Stomach (tissue), 19 donors: ENCODE results near the gene EMX2. TPM values are rescaled to one million over a fixed set of nuclear protein-coding genes. Genes with fewer than 3 reads are reported as not detected.

Source experiments
- DNase-seq, 2 donors: peaks; one replicate each; pipeline versions ENCODE4 v3.0.0 to v3.0.0-alpha.2; 2013 to 2019
- H3K27ac ChIP-seq, 5 donors: fragments of 200-600 bp in 4 of 5; sonication (generic) in 4 of 5; one replicate each; pipeline ENCODE4 v1.5.1; 2013 to 2019; ENCODE audit warnings: mild to moderate bottlenecking in 1 of 5, moderate library complexity in 1 of 5
- H3K27me3 ChIP-seq, 3 donors: fragments of 200-600 bp; sonication (generic); one replicate each; pipeline ENCODE4 v1.5.1; 2017 to 2019; ENCODE audit warnings: mixed run types in 1 of 3
- H3K36me3 ChIP-seq, 4 donors: fragments of 200-600 bp; sonication (generic); 1 replicate in 3 of 4; 2 replicates in 1 of 4; pipeline ENCODE4 v1.5.1; 2016 to 2019
- H3K4me1 ChIP-seq, 4 donors: fragments of 200-600 bp; sonication (generic); one replicate each; pipeline ENCODE4 v1.5.1; 2016 to 2019
- H3K4me3 ChIP-seq, 4 donors: fragments of 200-600 bp; sonication (generic) in 3 of 4; one replicate each; pipeline ENCODE4 v1.5.1; 2016 to 2019; ENCODE audit warnings: mild to moderate bottlenecking in 1 of 4
- H3K9me3 ChIP-seq, 4 donors: fragments of 200-600 bp; sonication (generic); one replicate each; pipeline ENCODE4 v1.5.1; 2016 to 2019
- CTCF ChIP-seq, 7 experiments: fragments of 450-650 bp in 4 of 7; fragments of 200-600 bp in 3 of 7; sonication (generic) in 3 of 7; IDR thresholded peaks; one replicate each; pipeline ENCODE4 v1.5.1; 2016 to 2019; ENCODE audit warnings: antibody characterized with exemption in 7 of 7, control low read depth in 2 of 7, mild to moderate bottlenecking in 1 of 7
- EP300 ChIP-seq: sonication (generic); formaldehyde crosslinking; IDR thresholded peaks from one replicate; pipeline ENCODE4 v1.6.1; 2017; ENCODE audit warnings: antibody characterized with exemption
- POLR2A ChIP-seq, 4 donors: fragments of 450-650 bp; IDR thresholded peaks; one replicate each; pipeline ENCODE4 v1.6.1; 2016; ENCODE audit warnings: antibody characterized with exemption in 4 of 4, control low read depth in 2 of 4, mild to moderate bottlenecking in 1 of 4, moderate library complexity in 1 of 4
- POLR2AphosphoS5 ChIP-seq, 3 donors: sonication (generic); formaldehyde crosslinking; IDR thresholded peaks; one replicate each; pipeline ENCODE4 v1.6.1; 2016; ENCODE audit warnings: antibody characterized with exemption in 3 of 3
- WGBS, 5 donors: extraction: QIAGEN DNeasy Blood & Tissue Kit in 3 of 5; methylation state at CpG; one replicate each; pipeline versions ENCODE4 v1.1.5 to v1.1.7; 2013 to 2018; 5-methylcytosine and 5-hydroxymethylcytosine counted together
- intact Hi-C: fragments of 100-400 bp; cut with DNase I; formaldehyde crosslinking; loops from one replicate; pipeline ENCODE4 v1.15.1; 2023; ENCODE audit warnings: low total_unique reads
- long read RNA-seq, 10 donors: transcript quantifications; one replicate each; lab custom pipeline, GENCODE V29; 2026
- polyA plus RNA-seq, 3 donors: library from polyadenylated mRNA; stranded (reverse); fragments of 200-250 nt; gene quantifications; one replicate each; pipeline ENCODE4 v1.2.3, GENCODE V29; 2013
- total RNA-seq, 5 donors: library from RNA; depleted of rRNA; stranded (reverse); fragments of >200 nt; gene quantifications; one replicate each; pipeline versions ENCODE4 v1.1.0 to v1.2.3, GENCODE V29; 2014 to 2016
- donor health status: healthy with polysubstance abuse.
- donor health status: Bipolar disorder and iron deficiency.
- donor health status: healthy.

The EMX2 gene
- total RNA-seq (not detected), polyA plus RNA-seq (under 1 TPM in 1 of 3 donors, not detected in 2; 0.18 TPM)
- long read RNA-seq, donor 1, result 0 reads
- long read RNA-seq, donor 2, result 0 reads
- long read RNA-seq, donor 3, result 0 reads
- long read RNA-seq, donor 4, result 0 reads
- long read RNA-seq, donor 5, result 0 reads
- long read RNA-seq, donor 6, result 0 reads
- long read RNA-seq, donor 7, result 0 reads
- long read RNA-seq, donor 8, partial matches to known transcripts, result 0 of 1 reads
- long read RNA-seq, donor 8, other reads (novel, unspliced or antisense), result 0 of 1 reads
- long read RNA-seq, donor 9, result 0 reads
- long read RNA-seq, donor 10, result 0 reads

DNA sequence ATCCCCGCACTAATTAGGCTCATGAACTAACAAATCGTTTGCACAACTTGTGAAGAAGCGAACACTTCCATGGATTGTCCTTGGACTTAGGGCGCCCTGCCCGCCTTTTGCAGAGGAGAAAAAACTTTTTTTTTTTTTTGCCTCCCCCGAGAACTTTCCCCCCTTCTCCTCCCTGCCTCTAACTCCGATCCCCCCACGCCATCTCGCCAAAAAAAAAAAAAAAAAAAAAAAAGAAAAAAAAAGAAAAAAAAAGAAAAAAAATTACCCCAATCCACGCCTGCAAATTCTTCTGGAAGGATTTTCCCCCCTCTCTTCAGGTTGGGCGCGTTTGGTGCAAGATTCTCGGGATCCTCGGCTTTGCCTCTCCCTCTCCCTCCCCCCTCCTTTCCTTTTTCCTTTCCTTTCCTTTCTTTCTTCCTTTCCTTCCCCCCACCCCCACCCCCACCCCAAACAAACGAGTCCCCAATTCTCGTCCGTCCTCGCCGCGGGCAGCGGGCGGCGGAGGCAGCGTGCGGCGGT lies at the start of gene EMX2:
Gene EMX2, plus strand, starts transcription at position 41 of the 519 bp plus-strand sequence. CDS start 522 bp downstream, outside the sequence.
- 8 to 11% (median 10%) methylated on average over 19 to 26 of the region's 26 CpGs for WGBS, 5 donors
- no peak within 1 kb of the TSS for H3K27ac ChIP-seq
- intact Hi-C loops, result no loop called here

GRCh38 chr10:117496031-117496430 lies 46.5 kb upstream of the EMX2 start:
- TF ChIP-seq EP300 (no peak), POLR2A (IDR thresholded peaks at IDR 0.05) (no peak), POLR2AphosphoS5 (IDR thresholded peaks at IDR 0.05) (no peak), CTCF (IDR thresholded peaks at IDR 0.05) (no peak)
- Histone ChIP-seq H3K27me3 (peaks cover 0 to 49% (median 7%) of the 10 kb centered on the region in 3 donors), H3K4me1 (peaks cover 0 to 8% (median 2%) of the 10 kb centered on the region in 4 donors), H3K36me3 (no peaks in the 10 kb centered on the region), H3K9me3 (no peaks in the 10 kb centered on the region), H3K27ac (no peak overlapping the region), H3K4me3 (no peak overlapping the region)
- no peak for DNase-seq
- intact Hi-C loops, result loop anchor here (5.0 kb wide), 1 partner anchor 746 kb away; no protein-coding TSS in a partner anchor
- whole genome bisulfite sequencing, 5 donors, result 46 to 58% (median 48%) methylated on average over 5 of the region's 5 CpGs

More for the DNA sequence above, at the start of gene EMX2:
- Histone ChIP-seq H3K4me3 (peak within 1 kb of the TSS; percentile 29 to 45 (median 35)), H3K36me3 (no peaks in the 10 kb centered on the region), H3K9me3 (no peaks in the 10 kb centered on the region), H3K4me1 (peaks cover 41 to 67% (median 56%) of the 10 kb centered on the region in 4 donors), H3K27me3 (peaks cover 76 to 100% (median 96%) of the 10 kb centered on the region in 3 donors)
- DNase-seq, result no peak
- TF ChIP-seq EP300 (no peak), POLR2AphosphoS5 (IDR thresholded peaks at IDR 0.05) (no peak), POLR2A (IDR thresholded peaks at IDR 0.05) (no peak), CTCF (IDR thresholded peaks at IDR 0.05) (no peak)

DNA sequence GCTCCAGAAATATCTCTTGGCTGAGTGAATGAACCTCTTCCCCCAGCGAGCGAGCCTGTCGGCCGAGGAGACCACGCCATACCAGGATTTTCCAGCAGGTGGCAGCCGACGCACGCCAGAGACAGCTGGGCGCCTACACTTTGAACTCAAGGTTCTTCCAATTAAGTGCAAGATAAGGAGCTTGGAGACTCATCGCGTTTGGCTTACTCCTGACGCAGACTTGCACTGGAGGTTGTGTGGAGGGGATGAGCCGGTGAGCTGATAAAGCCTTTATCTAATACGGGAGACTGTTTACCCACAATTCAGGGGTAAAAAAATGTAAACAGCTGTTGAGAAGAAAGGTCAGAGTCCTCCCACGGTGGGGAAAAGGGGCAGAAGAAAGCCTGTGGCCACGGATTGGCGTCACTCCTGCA lies 45.9 kb upstream of the EMX2 start:
- intact Hi-C loops, result loop anchor here (5.0 kb wide), 1 partner anchor 746 kb away; no protein-coding TSS in a partner anchor
- WGBS, 5 donors, result 3 to 7% (median 4%) methylated on average over 17 of the region's 17 CpGs
- H3K4me1 ChIP-seq, result peaks cover 0 to 8% (median 2%) of the 10 kb centered on the region in 4 donors
- H3K9me3 ChIP-seq, result no peaks in the 10 kb centered on the region
- H3K27me3 ChIP-seq, result peaks cover 0 to 49% (median 6%) of the 10 kb centered on the region in 3 donors
- no peak overlapping the region for H3K27ac ChIP-seq
- H3K36me3 ChIP-seq, result no peaks in the 10 kb centered on the region
- TF ChIP-seq POLR2AphosphoS5 (IDR thresholded peaks at IDR 0.05) (no peak), CTCF (IDR thresholded peaks at IDR 0.05) (peak in 5 of 7 experiments; percentile 82 to 90 (median 89)), POLR2A (IDR thresholded peaks at IDR 0.05) (no peak)
- DNase-seq, result peak; percentile 76 to 92
- H3K4me3 ChIP-seq, result no peak overlapping the region

- Histone ChIP-seq H3K27ac (no peak overlapping the region), H3K27me3 (peaks cover 0 to 48% (median 3%) of the 10 kb centered on the region in 3 donors), H3K36me3 (no peaks in the 10 kb centered on the region), H3K4me1 (peaks cover 0 to 8% (median 2%) of the 10 kb centered on the region in 4 donors), H3K4me3 (no peak overlapping the region), H3K9me3 (no peaks in the 10 kb centered on the region)
- 65 to 70% (median 68%) methylated on average over 6 of the region's 6 CpGs for WGBS, 5 donors
- intact Hi-C loops, result loop anchor here (5.0 kb wide), 1 partner anchor 745 kb away; no protein-coding TSS in a partner anchor
- no peak for DNase-seq
- no peak for TF ChIP-seq POLR2A (IDR thresholded peaks at IDR 0.05)
- TF ChIP-seq CTCF (IDR thresholded peaks at IDR 0.05), result no peak
- TF ChIP-seq POLR2AphosphoS5 (IDR thresholded peaks at IDR 0.05), result no peak
- TF ChIP-seq EP300, result no peak
Measured at GRCh38 chr10:117497736-117498135, 44.8 kb upstream of the EMX2 start.
